Renal cortex interstitium (tissue), 11 donors: Measurements from ENCODE around the gene UQCC3. TPM values are rescaled to one million over a fixed set of nuclear protein-coding genes. Genes with fewer than 3 reads are reported as not detected.
"Not testable (repeated sequence)": the region's sequence is repeated elsewhere in the genome, so short reads cannot be mapped to it uniquely, and the experiment has no call there.

Experiments
- DNase-seq, 11 donors: peaks; one replicate each; pipeline ENCODE4 v3.0.0-alpha.2; 2013; ENCODE audit warnings: low read depth in 9 of 11, low spot score in 4 of 11; ENCODE audit errors: extremely low read depth in 1 of 11
- polyA plus RNA-seq, 3 donors: library from polyadenylated mRNA; unstranded; fragments of 120-200 nt; gene quantifications; one replicate each; pipeline ENCODE4 v1.2.1, GENCODE V29; 2013; ENCODE audit not compliant: insufficient read length in 3 of 3

UQCC3 gene
- polyA plus RNA-seq, 3 donors = 6.4 to 12.5 (median 10.7) TPM

DNA sequence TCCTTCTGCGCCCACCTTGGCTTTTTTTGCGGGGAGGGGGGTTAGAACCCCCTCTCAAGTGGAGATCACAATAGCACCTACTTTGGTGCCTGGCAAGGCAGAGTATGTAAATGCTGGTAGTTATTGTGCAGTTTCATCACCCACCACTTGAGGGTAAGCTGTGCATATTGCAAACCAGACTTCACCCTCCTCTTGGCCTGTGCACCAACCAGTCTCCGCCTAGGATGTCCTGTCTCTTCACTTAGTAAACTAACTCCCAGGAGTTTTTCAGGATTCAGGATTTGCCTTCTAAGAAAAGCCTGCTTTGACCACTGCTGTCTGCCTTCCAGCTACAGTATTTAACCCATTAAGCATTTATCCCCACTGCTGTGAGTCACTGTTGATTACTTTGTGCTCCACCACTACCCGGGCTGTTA lies 9.4 kb downstream of the UQCC3 start:
- no peak for DNase-seq

DNA sequence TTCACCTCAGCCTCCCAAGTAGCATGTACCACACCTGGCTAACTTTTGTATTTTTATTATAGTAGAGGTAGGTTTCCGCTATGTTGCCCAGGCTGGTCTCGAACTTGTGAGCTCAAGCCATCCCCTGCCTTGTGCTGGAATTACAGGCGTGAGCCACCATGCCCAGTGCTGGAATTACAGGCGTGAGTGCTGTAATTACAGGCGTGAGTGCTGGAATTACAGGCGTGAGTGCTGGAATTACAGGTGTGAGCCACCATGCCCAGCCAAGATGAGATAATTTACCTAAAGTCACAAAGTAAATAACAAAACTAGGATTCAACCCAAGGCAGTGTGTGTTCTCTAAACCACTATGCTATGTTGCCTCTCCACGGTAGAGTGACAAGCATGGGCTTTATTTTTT lies 11.0 kb downstream of the UQCC3 start:
- no peak for DNase-seq

DNA sequence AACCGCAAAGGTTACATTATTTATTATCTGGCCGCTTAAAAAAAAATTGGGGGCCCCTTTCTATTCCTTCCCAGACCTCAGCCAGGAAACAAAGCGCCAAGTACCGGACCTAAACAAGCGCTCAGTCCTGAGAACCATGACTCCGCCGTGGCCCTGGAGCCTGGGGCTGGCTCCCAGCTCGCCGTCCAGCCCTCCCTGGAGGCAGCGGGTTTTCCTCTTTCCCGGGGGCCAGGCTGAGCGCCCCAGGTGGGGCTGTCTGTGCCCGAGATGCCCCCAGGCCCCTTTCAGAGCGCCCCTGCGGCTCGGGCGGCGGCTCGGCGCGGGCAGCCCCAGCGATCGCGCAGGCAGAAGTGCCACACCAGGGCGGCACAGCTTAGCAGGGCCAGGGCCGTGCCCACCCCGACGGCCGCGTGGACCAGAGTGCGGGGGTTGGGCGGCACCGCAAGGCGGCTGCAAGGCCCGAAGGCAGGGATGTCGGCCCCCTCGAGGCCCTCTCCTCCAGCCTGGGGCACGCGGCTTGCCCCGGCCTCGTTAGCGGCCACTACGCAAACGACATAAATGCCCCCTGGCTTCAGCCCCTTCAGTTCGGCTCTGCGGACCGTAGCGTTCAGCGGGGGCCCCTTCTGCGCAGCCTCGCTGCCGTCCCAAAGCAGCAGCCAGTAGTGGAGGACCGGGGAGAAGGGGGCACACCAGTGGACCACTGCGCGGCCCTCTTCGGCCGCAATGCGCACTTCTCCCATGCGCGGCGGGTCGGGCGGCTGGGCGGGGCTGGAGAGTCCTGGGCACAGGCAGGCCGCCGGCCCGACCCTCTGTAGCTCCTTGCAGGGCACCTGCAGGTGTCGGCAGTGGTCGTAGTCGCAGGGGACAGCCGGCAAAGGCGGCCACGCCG lies 16.3 kb downstream of the UQCC3 start:
- no peak for DNase-seq

DNA sequence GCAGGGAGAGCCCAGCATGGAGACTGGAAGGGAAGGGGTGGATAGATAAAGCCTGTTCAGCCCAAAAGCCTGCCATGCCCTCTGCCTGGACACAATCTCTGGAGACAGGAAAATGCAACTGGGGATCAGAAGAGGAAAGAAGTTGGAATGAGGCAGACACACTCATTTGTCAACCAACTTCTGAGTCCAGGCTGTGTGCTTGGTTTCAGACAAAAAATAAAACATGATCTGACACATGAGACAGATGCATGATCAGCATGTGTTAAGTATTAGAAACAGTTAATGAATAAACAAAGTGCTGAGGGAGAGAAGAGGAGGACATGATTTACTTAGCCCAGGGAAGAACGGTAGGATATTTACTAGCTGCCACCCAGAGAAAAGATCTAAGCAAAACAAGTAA lies 17.0 kb downstream of the UQCC3 start:
- DNase-seq = no peak

DNA sequence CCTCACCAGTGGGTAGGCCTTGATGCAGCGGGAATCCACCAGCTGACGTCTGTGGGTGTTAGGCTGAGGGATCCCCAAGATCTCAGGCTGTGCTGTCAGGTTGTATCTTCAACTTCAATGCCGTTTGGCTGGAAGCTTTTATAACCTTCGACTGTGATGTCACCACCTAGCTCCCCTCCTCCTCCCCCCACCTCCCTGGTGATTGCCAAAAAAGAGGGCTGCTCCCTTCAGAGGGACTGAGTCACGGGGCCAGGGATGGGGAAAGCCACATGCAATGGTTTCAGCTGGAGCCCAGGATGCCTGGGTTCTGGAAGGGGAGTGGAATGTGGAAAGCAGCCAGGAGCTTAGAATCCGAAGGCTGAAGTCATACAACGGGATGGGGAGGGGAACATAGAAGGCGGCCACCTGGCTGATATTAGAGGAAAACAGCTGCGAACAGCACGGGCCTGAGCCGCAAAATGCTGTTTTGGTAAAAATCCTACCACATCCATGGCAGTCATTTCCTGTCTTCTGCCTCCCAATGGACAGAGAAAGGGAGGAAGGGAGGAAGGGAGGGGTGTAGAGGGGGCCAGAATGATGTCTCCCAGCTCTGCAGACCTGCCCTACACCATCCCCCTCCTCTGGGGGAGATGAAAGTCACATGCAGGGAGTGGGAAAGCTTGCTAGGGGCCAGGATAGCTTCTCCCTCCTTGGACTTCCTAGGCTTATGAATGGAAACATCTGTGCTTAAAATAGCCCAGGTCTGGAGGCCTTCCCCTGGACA lies 18.1 kb downstream of the UQCC3 start, which contains the start of gene LRRN4CL:
TSS of gene LRRN4CL (minus strand) at position 110 of the 763 bp plus-strand sequence. CDS start 1,022 bp downstream, outside the sequence.
- DNase-seq = no peak

DNA sequence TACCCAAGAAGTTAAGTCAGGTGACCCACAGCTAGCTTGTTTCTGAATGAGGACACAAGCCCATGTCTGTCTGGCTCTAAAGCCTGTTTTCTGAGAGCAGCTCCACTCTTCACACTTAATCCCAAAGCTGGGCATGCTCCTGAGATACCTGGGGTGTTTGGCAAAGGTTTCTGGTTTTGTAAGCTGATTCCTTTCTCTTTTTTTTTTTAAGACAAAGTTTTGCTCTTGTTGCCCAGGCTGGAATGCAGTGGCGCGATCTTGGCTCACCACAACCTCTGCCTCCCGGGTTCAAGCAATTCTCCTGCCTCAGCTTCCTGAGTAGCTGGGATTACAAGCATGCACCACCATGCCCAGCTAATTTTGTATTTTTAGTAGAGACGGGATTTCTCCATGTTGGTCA lies 22.2 kb downstream of the UQCC3 start:
- not testable (repeated sequence) for DNase-seq

DNA sequence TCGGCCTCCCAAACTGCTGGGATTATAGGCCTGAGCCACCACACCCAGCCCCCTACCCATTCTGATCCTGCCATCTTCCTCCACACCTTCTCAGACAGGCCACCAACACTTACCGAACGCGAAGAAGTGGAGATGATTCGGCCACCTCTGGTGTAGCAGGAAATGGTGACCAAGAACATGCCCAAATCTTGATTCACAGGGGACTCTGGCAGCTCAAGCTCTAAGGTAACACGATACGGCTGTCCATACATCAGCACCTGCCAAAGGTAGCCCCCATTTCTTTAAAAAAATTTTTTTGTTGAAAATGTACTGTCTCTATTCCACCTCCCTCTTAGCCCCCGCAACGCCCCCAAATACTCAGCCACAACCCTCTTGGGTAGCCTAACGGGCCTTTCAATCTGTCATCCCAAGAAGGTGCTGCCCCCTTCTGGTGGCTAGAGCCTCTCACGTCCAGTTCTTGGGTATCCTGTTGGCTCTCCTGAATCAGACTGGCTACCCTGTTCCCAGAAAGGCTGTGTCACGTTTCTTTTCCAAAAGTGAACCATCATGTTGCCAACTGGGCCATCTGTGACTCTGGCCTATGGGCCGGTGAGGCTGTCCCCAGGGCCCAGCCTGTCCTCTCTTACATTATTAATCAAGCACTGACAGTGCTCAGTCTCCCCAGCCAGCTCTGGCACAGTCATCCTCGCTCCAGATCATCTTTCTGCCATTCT lies 23.1 kb downstream of the UQCC3 start:
- DNase-seq = no peak

DNA sequence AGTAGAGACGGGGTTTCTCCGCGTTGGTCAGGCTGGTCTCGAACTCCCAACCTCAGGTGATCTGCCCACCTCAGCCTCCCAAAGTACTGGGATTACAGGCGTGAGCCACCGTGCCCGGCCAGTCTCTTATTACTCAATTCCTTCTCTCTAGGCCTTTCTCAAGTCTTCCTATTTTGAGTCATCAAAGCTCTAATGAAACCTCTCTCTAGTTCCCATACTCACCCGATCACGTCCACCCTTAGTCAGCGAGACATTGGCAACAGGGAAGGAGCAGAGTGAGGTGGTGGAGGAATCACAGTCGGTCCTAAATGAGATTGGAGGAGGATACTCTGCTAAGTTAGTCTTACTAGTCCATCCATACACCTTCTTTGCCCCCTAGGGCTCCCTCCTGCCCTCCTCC lies 30.8 kb downstream of the UQCC3 start:
- DNase-seq = no peak

DNA sequence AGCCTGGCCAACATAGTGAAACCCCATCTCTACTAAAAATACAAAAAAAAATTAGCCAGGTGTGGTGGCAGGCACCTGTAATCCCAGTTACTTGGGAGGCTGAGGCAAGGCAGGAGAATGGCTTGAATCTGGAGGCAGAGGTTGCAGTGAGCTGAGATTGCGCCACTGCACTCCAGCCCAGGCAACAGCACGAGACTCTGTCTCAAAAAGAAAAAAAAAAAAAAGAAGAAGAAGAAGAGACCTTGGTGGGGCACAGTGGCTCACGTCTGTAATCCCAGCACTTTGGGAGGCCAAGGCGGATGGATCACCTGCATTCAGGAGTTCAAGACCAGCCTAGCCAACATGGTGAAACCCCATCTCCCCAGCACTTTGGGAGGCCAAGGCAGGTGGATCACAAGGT lies 32.4 kb downstream of the UQCC3 start:
- not testable (repeated sequence) for DNase-seq

DNA sequence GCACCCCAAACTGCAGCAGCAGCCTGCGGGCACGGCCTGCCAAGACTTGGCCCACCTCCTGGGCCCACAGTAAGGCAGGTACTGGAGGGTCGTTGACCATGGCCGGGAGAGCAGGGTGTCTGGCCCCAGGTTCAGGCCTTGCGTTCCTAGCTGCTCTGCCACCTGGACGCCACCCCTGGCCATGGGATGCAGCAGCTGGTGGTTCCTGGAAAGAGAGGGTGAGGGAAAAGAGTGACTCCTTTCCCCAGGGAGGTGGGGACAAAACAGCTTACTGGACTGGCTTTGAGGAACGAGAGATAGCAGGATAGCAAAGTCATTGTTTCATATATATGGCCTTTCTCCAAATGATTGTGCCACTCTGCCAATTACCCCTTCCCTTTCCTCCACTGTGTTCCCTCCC lies 33.9 kb downstream of the UQCC3 start:
- no peak for DNase-seq

DNA sequence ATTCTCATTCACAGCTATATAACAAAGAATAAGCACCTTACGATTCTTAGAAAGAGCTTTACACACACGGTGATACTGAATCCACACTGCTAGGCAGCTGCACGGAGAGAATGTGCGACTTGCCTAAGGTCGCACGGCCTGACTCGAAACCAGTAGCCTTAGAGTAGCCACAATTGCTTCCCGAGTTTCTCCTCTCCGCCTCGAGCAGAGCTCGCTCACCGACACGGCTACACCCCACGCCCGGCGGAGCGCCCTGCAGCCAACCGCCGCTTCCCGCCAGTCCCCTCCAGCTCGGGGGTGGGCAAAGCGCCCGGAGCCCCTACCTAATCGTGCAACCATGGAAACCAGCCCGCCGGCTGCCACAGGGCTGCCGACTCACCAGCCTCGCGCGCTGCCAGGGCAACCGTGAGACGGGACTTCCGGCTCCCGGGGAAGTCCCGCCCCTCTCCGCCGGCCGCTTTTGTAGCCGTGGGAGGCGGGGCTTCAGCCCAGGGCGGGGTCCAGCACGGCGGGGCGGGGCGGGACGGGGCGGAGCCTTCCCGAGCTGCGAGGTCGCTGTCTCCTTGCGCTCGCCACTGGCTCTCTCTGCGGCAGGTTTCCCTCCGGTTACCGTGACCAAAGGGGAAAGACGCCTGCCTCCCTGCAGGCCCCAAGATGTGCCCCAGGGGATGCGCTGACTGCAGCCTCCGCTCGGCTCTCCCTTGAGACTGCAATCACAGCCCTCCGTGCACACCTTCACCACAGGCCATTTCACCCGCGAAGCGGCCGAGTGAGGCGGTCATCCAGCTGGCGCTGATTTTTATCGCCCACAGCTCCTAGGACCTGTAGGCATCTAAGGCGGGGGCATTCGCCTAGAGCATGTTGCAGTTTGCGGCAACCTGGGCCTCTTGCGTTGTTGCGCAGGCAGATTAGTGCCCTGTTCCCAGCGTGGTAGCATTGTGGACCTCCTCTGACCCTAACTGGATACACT lies 34.7 kb downstream of the UQCC3 start:
- DNase-seq = peak in 10 of 11 donors; percentile 79 to 92 (median 90)

DNA sequence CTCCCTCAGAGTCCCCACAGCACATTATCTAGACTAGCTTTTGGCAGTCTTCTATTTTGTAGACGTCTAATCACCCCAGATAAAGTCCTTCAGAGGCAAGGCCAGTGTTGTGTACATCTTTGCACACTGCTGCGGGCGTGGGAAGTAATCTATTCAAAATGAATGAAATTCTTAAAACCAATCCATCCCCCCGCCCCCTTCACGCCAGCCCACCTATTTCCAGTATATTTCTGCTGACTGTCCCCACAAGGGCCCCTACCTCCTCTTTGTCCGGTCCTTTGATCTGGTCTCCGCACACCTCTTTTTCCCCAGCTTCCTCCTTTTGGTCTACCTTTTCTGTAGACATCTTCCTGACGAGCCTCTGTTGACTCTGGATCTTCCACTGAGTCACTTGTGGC lies 35.4 kb downstream of the UQCC3 start:
- no peak for DNase-seq

DNA sequence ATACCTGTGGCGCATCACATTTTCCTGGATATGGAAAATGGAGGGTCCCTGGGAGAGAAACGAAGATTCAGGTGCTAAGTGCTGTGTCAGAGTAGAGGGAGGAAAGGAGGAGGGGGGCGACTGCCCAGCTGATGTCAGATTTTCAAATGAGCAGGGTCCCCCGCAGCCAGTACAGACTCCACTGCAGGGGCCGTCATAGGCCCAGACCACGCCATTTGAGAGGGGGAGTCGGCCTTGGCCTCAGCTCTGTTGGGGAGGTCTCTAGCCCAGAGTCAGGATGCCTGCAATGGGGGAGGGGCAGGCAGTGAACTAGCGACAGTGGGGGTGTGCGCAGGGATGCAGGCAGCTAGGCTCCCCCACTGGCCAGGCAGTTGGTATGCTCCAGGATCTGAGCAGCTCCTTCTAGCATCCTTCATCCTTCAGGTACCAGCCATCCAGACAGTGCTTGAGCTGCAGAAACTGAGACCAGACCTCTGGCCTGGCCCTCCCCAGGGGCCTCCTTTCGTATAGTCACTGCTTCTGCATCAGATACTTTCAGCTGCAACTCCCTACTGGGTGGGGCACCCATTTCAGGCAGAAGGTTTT lies 35.9 kb downstream of the UQCC3 start, which contains the start of the genes BSCL2 and GNG3:
TSS of gene BSCL2 (minus strand) at position 148 of the 585 bp plus-strand sequence. CDS start 229 bp downstream, outside the sequence.
TSS of gene GNG3 (plus strand) at position 400 of the 585 bp plus-strand sequence. CDS start 620 bp downstream, outside the sequence.
- DNase-seq = peak in 9 of 11 donors; percentile 59 to 82 (median 76)

DNA sequence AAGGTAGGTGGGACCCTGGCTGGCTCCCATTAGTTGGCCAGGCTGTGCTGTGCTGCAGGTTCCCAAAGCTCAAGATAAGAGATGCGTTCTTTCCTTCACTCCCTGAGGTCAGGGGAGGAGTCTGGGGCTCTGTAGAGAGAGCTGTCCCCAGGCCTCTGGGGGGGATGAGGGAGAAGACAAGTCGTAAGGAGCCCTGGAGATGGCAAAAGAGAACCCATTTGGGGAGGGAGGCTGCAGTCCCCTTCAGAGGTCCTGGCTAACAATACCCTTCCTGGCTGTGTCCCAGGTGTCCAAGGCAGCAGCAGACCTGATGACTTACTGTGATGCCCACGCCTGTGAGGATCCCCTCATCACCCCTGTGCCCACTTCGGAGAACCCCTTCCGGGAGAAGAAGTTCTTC lies 36.9 kb downstream of the UQCC3 start:
- no peak for DNase-seq

DNA sequence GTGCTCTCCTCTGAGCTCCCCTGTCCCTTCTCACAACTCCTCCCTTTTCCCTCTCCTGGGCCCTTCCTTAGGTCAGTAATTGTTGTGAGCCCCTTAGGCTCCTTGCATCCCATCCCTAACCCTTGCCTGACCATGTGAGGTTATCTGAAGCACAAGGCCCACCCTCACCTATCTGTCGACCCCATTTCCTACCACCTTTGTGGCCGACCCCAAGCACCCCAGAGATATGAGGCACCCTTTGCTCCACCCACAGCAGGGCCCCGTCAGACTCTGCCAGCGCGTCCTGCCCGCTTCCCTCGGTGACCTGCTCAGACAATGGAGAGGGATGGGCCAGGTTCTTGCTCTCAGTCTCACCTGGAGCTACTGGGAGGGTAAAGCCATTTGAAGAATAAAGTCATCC lies 37.3 kb downstream of the UQCC3 start:
- no peak for DNase-seq

DNA sequence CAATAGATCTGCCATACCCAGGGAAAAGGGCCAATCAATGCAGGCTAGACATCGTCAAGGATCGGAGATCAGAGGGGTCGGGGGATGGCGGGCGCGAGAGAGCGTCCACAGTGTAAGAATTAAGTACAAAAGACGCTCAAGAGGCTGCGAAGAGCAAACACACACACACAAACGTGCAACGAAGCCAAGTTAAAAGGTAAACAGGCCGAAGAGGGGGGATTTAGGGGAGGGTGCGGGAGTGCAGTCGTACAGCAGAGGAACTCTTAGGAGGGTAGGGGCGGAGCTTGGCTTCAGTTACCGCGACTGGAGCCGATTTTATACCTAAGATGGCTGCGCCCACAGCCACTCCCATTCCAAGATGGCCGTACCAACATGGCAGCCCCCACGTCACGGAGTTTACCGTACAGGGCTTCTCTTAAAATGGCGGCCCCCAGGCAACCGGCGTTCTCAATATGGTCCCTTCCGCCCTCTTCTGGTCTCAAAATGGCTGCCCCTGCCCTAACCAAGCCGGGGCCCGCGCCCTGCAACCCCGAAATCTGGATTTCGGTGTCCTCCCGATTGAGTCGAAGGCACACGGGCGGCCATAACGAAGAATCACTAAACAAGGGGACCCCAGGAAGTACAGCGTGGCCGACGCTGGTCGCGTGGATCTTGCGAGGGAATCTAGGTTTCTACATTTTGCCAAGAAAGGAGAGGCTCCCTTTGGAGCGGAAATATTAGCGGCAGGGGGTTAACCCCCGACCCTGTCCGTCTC lies 38.0 kb downstream of the UQCC3 start:
- DNase-seq = peak; percentile 94 to 99 (median 97)

DNA sequence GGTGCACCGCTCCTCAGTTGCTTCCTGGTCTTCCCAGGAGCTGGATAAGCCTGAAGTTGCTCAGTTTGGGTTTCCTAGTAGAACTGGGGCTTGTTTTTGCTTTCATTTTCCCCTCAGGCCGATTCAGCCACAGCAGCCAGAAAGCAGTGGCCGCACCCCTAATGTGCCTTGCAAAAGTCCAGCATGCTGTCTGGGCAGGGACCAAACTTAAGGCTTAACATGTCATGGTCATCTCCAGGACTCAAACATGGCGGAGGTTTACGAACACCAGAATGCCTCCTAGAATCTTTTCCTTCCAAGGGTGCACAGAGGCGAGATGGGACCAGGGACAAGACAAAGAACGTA lies 38.5 kb downstream of the UQCC3 start:
- DNase-seq = no peak
